HEK293 (cell line): ENCODE measurements around the gene MARCHF9.

Experiments used
- CTCF ChIA-PET: fragments of 350-600 bp; formaldehyde crosslinking; extraction: SDS; loops from one replicate; lab custom pipeline; 2021; ENCODE audit warnings: antibody characterized with exemption; lab: Yijun Ruan, JAX
- POLR2A ChIA-PET: fragments of 300-600 bp; formaldehyde crosslinking; extraction: SDS; loops from one replicate; lab custom pipeline; 2020; ENCODE audit warnings: antibody characterized with exemption, inconsistent platforms; lab: Yijun Ruan, JAX
- H3K27ac ChIP-seq: fragments of 200-500 bp; sonication (Bioruptor generic); 2 replicates; pipeline ENCODE4 v1.5.1; 2014; ENCODE audit warnings: low read depth, low read length, control low read depth, inconsistent platforms; ENCODE audit errors: extremely low read depth
- H3K36me3 ChIP-seq, 2 experiments: fragments of 200-500 bp in 1 of 2; sonication (Bioruptor generic) in 1 of 2; 1 replicate in 1 of 2; 2 replicates in 1 of 2; pipeline ENCODE4 v1.5.1; 2014 to 2017; ENCODE audit warnings: inconsistent platforms in 2 of 2, low read length in 2 of 2; ENCODE audit not compliant: control insufficient read depth in 2 of 2, insufficient read depth in 1 of 2
- H3K4me1 ChIP-seq: fragments of 200-500 bp; sonication (Bioruptor generic); 2 replicates; pipeline ENCODE4 v1.5.1; 2014; ENCODE audit warnings: mild to moderate bottlenecking, low read length, inconsistent platforms; ENCODE audit not compliant: control insufficient read depth, insufficient read depth
- H3K4me3 ChIP-seq: 2 replicates; pipeline ENCODE4 v1.5.1; 2011; ENCODE audit warnings: low read depth, mild to moderate bottlenecking, control low read depth, low read length, moderate library complexity
- H3K9me3 ChIP-seq: fragments of 200-500 bp; sonication (Bioruptor generic); 2 replicates; pipeline ENCODE4 v1.5.1; 2014; ENCODE audit warnings: low read depth, low read length, inconsistent platforms; ENCODE audit not compliant: control insufficient read depth, insufficient read depth
- BCL11A ChIP-seq: fragments of 450-650 bp; formaldehyde crosslinking; IDR thresholded peaks from 2 replicates; pipeline ENCODE4 v1.5.1; 2016; ENCODE audit warnings: low read depth, missing biosample characterization, missing genetic modification characterization
- GFI1B ChIP-seq: fragments of 450-650 bp; formaldehyde crosslinking; IDR thresholded peaks from 2 replicates; pipeline ENCODE4 v1.5.1; 2016; ENCODE audit warnings: missing biosample characterization, missing genetic modification characterization
- KLF17 ChIP-seq: fragments of 450-650 bp; formaldehyde crosslinking; IDR thresholded peaks from 2 replicates; pipeline ENCODE4 v1.5.1; 2016; ENCODE audit warnings: missing biosample characterization, missing genetic modification characterization
- KLF9 ChIP-seq: fragments of 450-650 bp; formaldehyde crosslinking; IDR thresholded peaks from 2 replicates; pipeline ENCODE4 v1.5.1; 2016; ENCODE audit warnings: missing biosample characterization, missing genetic modification characterization, low read depth
- OVOL3 ChIP-seq: fragments of 450-650 bp; formaldehyde crosslinking; IDR thresholded peaks from 2 replicates; pipeline ENCODE4 v1.5.1; 2016; ENCODE audit warnings: missing biosample characterization, missing genetic modification characterization
- PRDM1 ChIP-seq: fragments of 450-650 bp; formaldehyde crosslinking; IDR thresholded peaks from 2 replicates; pipeline ENCODE4; 2016; ENCODE audit warnings: missing biosample characterization, missing genetic modification characterization
- REPIN1 ChIP-seq: fragments of 450-650 bp; formaldehyde crosslinking; IDR thresholded peaks from 2 replicates; pipeline ENCODE4 v1.5.1; 2017; ENCODE audit warnings: missing biosample characterization, missing genetic modification characterization, low read depth
- SCRT1 ChIP-seq: fragments of 450-650 bp; formaldehyde crosslinking; IDR thresholded peaks from 2 replicates; pipeline ENCODE4 v1.5.1; 2016; ENCODE audit warnings: missing biosample characterization, missing genetic modification characterization, borderline replicate concordance
- ZNF121 ChIP-seq: fragments of 450-650 bp; formaldehyde crosslinking; IDR thresholded peaks from 2 replicates; pipeline ENCODE4 v1.5.1; 2016; ENCODE audit warnings: missing biosample characterization, missing genetic modification characterization
- ZNF16 ChIP-seq: fragments of 450-650 bp; formaldehyde crosslinking; IDR thresholded peaks from 2 replicates; pipeline ENCODE4 v1.5.1; 2016; ENCODE audit warnings: low read depth, missing biosample characterization, missing genetic modification characterization
- ZNF175 ChIP-seq: fragments of 450-650 bp; formaldehyde crosslinking; IDR thresholded peaks from 2 replicates; pipeline ENCODE4 v1.5.1; 2016; ENCODE audit warnings: missing biosample characterization, missing genetic modification characterization
- ZNF211 ChIP-seq: fragments of 450-650 bp; formaldehyde crosslinking; IDR thresholded peaks from 2 replicates; pipeline ENCODE4 v1.5.1; 2016; ENCODE audit warnings: low read depth, missing biosample characterization, missing genetic modification characterization
- ZNF24 ChIP-seq: fragments of 450-650 bp; formaldehyde crosslinking; IDR thresholded peaks from 2 replicates; pipeline ENCODE4 v1.5.1; 2016; ENCODE audit warnings: missing biosample characterization, missing genetic modification characterization
- ZNF248 ChIP-seq: fragments of 450-650 bp; formaldehyde crosslinking; IDR thresholded peaks from 2 replicates; pipeline ENCODE4 v1.5.1; 2017; ENCODE audit warnings: missing biosample characterization, missing genetic modification characterization
- ZNF37A ChIP-seq: fragments of 450-650 bp; IDR thresholded peaks from 2 replicates; pipeline ENCODE4 v1.5.1; 2018; ENCODE audit warnings: missing biosample characterization, missing genetic modification characterization
- ZNF416 ChIP-seq: fragments of 450-650 bp; formaldehyde crosslinking; IDR thresholded peaks from 2 replicates; pipeline ENCODE4 v1.5.1; 2016; ENCODE audit warnings: missing biosample characterization, missing genetic modification characterization
- ZNF548 ChIP-seq: fragments of 450-650 bp; formaldehyde crosslinking; IDR thresholded peaks from 2 replicates; pipeline ENCODE4 v1.5.1; 2016; ENCODE audit warnings: missing biosample characterization, missing genetic modification characterization
- ZNF624 ChIP-seq: fragments of 450-650 bp; formaldehyde crosslinking; IDR thresholded peaks from 2 replicates; pipeline ENCODE4 v1.5.1; 2017; ENCODE audit warnings: missing biosample characterization, missing genetic modification characterization
- ZNF658 ChIP-seq: fragments of 450-650 bp; formaldehyde crosslinking; IDR thresholded peaks from 2 replicates; pipeline ENCODE4; 2016; ENCODE audit warnings: missing biosample characterization, missing genetic modification characterization
- ZNF768 ChIP-seq: fragments of 450-650 bp; formaldehyde crosslinking; IDR thresholded peaks from 2 replicates; pipeline ENCODE4 v1.5.1; 2018; ENCODE audit warnings: missing biosample characterization, mild to moderate bottlenecking, missing genetic modification characterization
- TF ChIP-seq, protein P1 (sequence below): fragments of 450-650 bp; formaldehyde crosslinking; IDR thresholded peaks from 2 replicates; pipeline ENCODE4 v1.5.1; 2016; ENCODE audit warnings: missing biosample characterization, missing genetic modification characterization
- TF ChIP-seq, protein P2 (sequence below): fragments of 450-650 bp; formaldehyde crosslinking; IDR thresholded peaks from 2 replicates; pipeline ENCODE4 v1.5.1; 2016; ENCODE audit warnings: missing biosample characterization, missing genetic modification characterization
- TF ChIP-seq, protein P3 (sequence below): fragments of 450-650 bp; formaldehyde crosslinking; IDR thresholded peaks from 2 replicates; pipeline ENCODE4 v1.5.1; 2017; ENCODE audit warnings: missing biosample characterization, missing genetic modification characterization

Gene MARCHF9

DNA sequence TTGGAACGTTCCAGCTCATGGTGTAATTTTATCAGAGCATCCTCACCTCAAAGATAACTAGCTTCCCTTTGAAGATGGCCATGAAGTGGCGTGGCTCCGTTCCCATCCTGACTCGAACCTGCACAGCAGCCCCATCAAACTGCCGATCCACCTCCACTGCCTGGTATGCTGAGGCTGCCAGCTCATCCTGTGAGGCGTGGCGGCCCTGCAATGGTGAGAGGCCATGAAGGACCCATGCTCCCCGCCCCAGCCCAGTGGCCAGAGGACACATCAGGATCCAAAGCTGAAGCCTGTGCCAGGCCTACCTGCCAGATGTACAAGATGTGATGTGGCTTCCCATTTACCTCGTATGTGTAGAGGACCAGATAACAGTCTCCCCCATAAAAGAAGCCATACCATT is 52.4 kb downstream of the MARCHF9 start:
- H3K4me3 ChIP-seq, result no peak overlapping the region
- no peak for TF ChIP-seq ZNF768
- TF ChIP-seq, protein P1, sequence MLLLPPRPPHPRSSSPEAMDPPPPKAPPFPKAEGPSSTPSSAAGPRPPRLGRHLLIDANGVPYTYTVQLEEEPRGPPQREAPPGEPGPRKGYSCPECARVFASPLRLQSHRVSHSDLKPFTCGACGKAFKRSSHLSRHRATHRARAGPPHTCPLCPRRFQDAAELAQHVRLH (tag by site-specific recombination), result no peak
- TF ChIP-seq KLF9, result no peak
- no peak for TF ChIP-seq ZNF211
- no peak for TF ChIP-seq ZNF175
- TF ChIP-seq ZNF37A (tag by site-specific recombination), result no peak
- no peak for TF ChIP-seq KLF17
- TF ChIP-seq REPIN1, result no peak
- TF ChIP-seq OVOL3 (tag by site-specific recombination), result no peak
- no peak for TF ChIP-seq ZNF121 (tag by site-specific recombination)
- no peak for TF ChIP-seq PRDM1 (tag by site-specific recombination)
- no peak for TF ChIP-seq ZNF548 (tag by site-specific recombination)
- TF ChIP-seq GFI1B (tag by site-specific recombination), result no peak
- TF ChIP-seq SCRT1, result no peak
- no peak overlapping the region for H3K27ac ChIP-seq
- peaks cover 5 to 64% of the 10 kb centered on the region in 2 experiments; a peak in 2 of 3 replicates for H3K36me3 ChIP-seq
- CTCF ChIA-PET, result interaction anchor here (0.6 to 0.8 kb wide), 3 partner anchors 9 to 99 kb away, joined by 3 to 4 read pairs (median 3); no protein-coding TSS in a partner anchor
- H3K4me1 ChIP-seq, result no peaks in the 10 kb centered on the region
- H3K9me3 ChIP-seq, result no peaks in the 10 kb centered on the region
- POLR2A ChIA-PET, result no interaction called here

GRCh38 chr12:57808351-57808750 is 53.4 kb downstream of the MARCHF9 start:
- POLR2A ChIA-PET, result no interaction called here
- Histone ChIP-seq H3K4me1 (no peaks in the 10 kb centered on the region), H3K9me3 (no peaks in the 10 kb centered on the region), H3K27ac (no peak overlapping the region), H3K36me3 (peaks cover 5 to 58% of the 10 kb centered on the region in 2 experiments; a peak in 2 of 3 replicates), H3K4me3 (no peak overlapping the region)
- CTCF ChIA-PET, result interaction anchor here (0.7 to 1.4 kb wide), 3 partner anchors 9 to 14 kb away, joined by 3 to 5 read pairs (median 5); no protein-coding TSS in a partner anchor
- TF ChIP-seq, protein P2, sequence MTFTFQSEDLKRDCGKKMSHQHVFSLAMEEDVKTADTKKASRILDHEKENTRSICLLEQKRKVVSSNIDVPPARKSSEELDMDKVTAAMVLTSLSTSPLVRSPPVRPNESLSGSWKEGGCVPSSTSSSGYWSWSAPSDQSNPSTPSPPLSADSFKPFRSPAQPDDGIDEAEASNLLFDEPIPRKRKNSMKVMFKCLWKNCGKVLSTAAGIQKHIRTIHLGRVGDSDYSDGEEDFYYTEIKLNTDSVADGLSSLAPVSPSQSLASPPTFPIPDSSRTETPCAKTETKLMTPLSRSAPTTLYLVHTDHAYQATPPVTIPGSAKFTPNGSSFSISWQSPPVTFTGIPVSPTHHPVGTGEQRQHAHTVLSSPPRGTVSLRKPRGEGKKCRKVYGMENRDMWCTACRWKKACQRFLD (tag by site-specific recombination), result no peak
- TF ChIP-seq, protein P3, sequence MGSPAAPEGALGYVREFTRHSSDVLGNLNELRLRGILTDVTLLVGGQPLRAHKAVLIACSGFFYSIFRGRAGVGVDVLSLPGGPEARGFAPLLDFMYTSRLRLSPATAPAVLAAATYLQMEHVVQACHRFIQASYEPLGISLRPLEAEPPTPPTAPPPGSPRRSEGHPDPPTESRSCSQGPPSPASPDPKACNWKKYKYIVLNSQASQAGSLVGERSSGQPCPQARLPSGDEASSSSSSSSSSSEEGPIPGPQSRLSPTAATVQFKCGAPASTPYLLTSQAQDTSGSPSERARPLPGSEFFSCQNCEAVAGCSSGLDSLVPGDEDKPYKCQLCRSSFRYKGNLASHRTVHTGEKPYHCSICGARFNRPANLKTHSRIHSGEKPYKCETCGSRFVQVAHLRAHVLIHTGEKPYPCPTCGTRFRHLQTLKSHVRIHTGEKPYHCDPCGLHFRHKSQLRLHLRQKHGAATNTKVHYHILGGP, result no peak
- TF ChIP-seq ZNF16 (tag by site-specific recombination) (no peak), ZNF768 (no peak), ZNF624 (tag by site-specific recombination) (no peak), ZNF416 (tag by site-specific recombination) (no peak), ZNF248 (tag by site-specific recombination) (no peak), ZNF658 (tag by site-specific recombination) (no peak), ZNF24 (tag by site-specific recombination) (no peak), ZNF211 (no peak), BCL11A (tag by site-specific recombination) (no peak)
